Measurements from ENCODE around the gene GNG12. TPM values are rescaled to one million over a fixed set of nuclear protein-coding genes. Genes with fewer than 3 reads are reported as not detected.
A peak's percentile ranks its signal among the peaks of the same experiment; 100 is the strongest.

The GNG12 gene
- total and polyA plus RNA-seq, 2 donors (not counting 3 experiments of a cell fraction or from before 2014, with no cell fraction given) = 107 to 152 TPM

DNA sequence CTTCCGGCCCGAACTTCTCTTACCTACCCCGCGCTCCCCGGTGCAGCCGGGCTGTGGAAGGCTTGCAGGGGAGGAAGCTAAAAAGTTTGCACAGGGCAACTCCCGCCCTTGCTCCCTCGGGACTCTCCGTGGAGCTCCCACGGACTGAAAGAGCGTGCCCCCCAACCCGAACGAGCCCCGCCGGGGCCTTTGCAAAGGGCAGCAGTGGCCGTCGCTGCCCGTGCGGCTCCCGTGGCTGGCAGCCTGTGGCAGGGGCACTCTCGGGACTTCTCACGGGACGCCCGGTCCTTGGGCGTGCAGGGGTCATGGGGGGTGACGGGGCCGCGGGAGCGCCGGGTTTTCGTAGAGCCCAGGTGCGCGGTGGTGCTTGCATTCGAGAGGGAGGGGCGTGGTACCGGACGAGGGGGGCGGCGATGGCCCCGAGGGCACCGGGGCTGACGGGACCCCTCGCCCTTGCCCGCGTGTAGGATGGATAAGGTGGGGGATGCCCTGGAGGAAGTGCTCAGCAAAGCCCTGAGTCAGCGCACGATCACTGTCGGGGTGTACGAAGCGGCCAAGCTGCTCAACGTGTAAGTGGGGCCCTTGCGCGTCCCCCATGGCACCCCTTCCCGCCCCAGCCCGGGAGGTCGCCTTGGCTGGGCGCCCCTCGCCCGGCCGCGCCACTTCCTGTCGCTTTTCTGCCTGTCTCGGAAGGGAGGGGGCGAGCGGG is 147.6 kb downstream of the GNG12 start:
- peak overlapping the region; percentile 90 for H3K27ac ChIP-seq (ENCODE audit: insufficient read depth, low read depth, low read length)
- H3K4me3 ChIP-seq (replicated peaks in 1 of 3; ENCODE audit: insufficient read depth in 1 of 3, low read depth in 1 of 3, low read length in 3 of 3) = peak overlapping the region; percentile 77 to 85 (median 83)
- intact Hi-C loops (cut with micrococcal nuclease) = loop anchor here (1.0 to 2.0 kb wide), 14 partner anchors 11 to 255 kb away; partner anchors contain the start of genes GNG12 and SERBP1
- H3K9me3 ChIP-seq (replicated peaks; ENCODE audit: control insufficient read depth, insufficient read depth, low read length) = no peaks in the 10 kb centered on the region
- BruUV-seq (replicated peaks) = no TSS peak
- peaks cover 18% of the 10 kb centered on the region for H3K79me2 ChIP-seq (ENCODE audit: control insufficient read depth, insufficient read depth, low read length)
- no peaks in the 10 kb centered on the region for H3K27me3 ChIP-seq (ENCODE audit: control insufficient read depth in 2 of 2, insufficient read depth in 2 of 2, low read length in 2 of 2)
- H4K20me1 ChIP-seq (replicated peaks; ENCODE audit: control insufficient read depth, extremely low read depth, insufficient read depth, low read length) = no peaks in the 10 kb centered on the region
- peak overlapping the region; percentile 91 for H3K4me2 ChIP-seq (ENCODE audit: insufficient read depth, low read length)
- dilution Hi-C loops (cut with MboI; ENCODE audit: extremely low pct_ligation_motif_present, low sequenced_read_pairs) = no loop called here
- peak; percentile 52 for DNase-seq (ENCODE audit: low read depth, low spot score)
- H3K4me1 ChIP-seq (ENCODE audit: control insufficient read depth, extremely low read depth, insufficient read depth, low read length) = peaks cover 43% of the 10 kb centered on the region
- CTCF ChIA-PET = interaction anchor here (0.6 to 7.7 kb wide), 21 partner anchors 11 to 255 kb away, joined by 3 to 87 read pairs (median 7); no protein-coding TSS in a partner anchor
- peak overlapping the region; percentile 96 for H3K9ac ChIP-seq (replicated peaks; ENCODE audit: extremely low read depth, insufficient read depth, low read length)
- H2AFZ ChIP-seq (ENCODE audit: low read depth, low read length) = no peak overlapping the region
- H3K36me3 ChIP-seq (ENCODE audit: control insufficient read depth in 2 of 2, extremely low read depth in 1 of 2, insufficient read depth in 2 of 2, low read length in 2 of 2) = peaks cover 0 to 8% of the 10 kb centered on the region in 2 experiments
- POLR2A ChIA-PET = interaction anchor here (0.6 to 2.9 kb wide), 23 partner anchors 9 to 767 kb away, joined by 3 to 22 read pairs (median 5); no protein-coding TSS in a partner anchor
- H3K9me1 ChIP-seq (replicated peaks; ENCODE audit: control insufficient read depth, extremely low read depth, insufficient read depth, low read length) = no peaks in the 10 kb centered on the region
- TF ChIP-seq POLR2A (IDR thresholded peaks at IDR 0.05; ENCODE audit: low read depth, low read length) (peak; percentile 44), POLR2AphosphoS5 (IDR thresholded peaks at IDR 0.05; ENCODE audit: insufficient read depth, low read depth, low read length) (no peak), EZH2 (IDR thresholded peaks at IDR 0.05; ENCODE audit: borderline replicate concordance, low read depth, low read length, severe bottlenecking) (no peak)
- FAIRE-seq = no peak

GRCh38 chr1:67685067-67685557 is 148.2 kb downstream of the GNG12 start, which contains the start of gene GADD45A:
Gene GADD45A (plus strand): TSS chr1:67685201. CDS start chr1:67685495, 294 bp downstream.
- Histone ChIP-seq H3K27me3 (ENCODE audit: control insufficient read depth in 2 of 2, insufficient read depth in 2 of 2, low read length in 2 of 2) (no peaks in the 10 kb centered on the region), H3K36me3 (ENCODE audit: control insufficient read depth in 2 of 2, extremely low read depth in 1 of 2, insufficient read depth in 2 of 2, low read length in 2 of 2) (peaks cover 0 to 8% of the 10 kb centered on the region in 2 experiments), H3K4me1 (ENCODE audit: control insufficient read depth, extremely low read depth, insufficient read depth, low read length) (peaks cover 43% of the 10 kb centered on the region), H2AFZ (ENCODE audit: low read depth, low read length) (peak within 1 kb of the TSS; percentile 52), H3K9me1 (replicated peaks; ENCODE audit: control insufficient read depth, extremely low read depth, insufficient read depth, low read length) (no peaks in the 10 kb centered on the region), H3K9ac (replicated peaks; ENCODE audit: extremely low read depth, insufficient read depth, low read length) (peak within 1 kb of the TSS; percentile 96), H3K4me2 (ENCODE audit: insufficient read depth, low read length) (peak within 1 kb of the TSS; percentile 91), H3K9me3 (replicated peaks; ENCODE audit: control insufficient read depth, insufficient read depth, low read length) (no peaks in the 10 kb centered on the region), H4K20me1 (replicated peaks; ENCODE audit: control insufficient read depth, extremely low read depth, insufficient read depth, low read length) (no peaks in the 10 kb centered on the region), H3K4me3 (replicated peaks in 1 of 3; ENCODE audit: insufficient read depth in 1 of 3, low read depth in 1 of 3, low read length in 3 of 3) (peak within 1 kb of the TSS; percentile 77 to 85 (median 83)), H3K79me2 (ENCODE audit: control insufficient read depth, insufficient read depth, low read length) (peaks cover 18% of the 10 kb centered on the region), H3K27ac (ENCODE audit: insufficient read depth, low read depth, low read length) (peak within 1 kb of the TSS; percentile 90)
- peak; percentile 100 for TF ChIP-seq POLR2A (IDR thresholded peaks at IDR 0.05; ENCODE audit: low read depth, low read length)
- TF ChIP-seq, protein P1, sequence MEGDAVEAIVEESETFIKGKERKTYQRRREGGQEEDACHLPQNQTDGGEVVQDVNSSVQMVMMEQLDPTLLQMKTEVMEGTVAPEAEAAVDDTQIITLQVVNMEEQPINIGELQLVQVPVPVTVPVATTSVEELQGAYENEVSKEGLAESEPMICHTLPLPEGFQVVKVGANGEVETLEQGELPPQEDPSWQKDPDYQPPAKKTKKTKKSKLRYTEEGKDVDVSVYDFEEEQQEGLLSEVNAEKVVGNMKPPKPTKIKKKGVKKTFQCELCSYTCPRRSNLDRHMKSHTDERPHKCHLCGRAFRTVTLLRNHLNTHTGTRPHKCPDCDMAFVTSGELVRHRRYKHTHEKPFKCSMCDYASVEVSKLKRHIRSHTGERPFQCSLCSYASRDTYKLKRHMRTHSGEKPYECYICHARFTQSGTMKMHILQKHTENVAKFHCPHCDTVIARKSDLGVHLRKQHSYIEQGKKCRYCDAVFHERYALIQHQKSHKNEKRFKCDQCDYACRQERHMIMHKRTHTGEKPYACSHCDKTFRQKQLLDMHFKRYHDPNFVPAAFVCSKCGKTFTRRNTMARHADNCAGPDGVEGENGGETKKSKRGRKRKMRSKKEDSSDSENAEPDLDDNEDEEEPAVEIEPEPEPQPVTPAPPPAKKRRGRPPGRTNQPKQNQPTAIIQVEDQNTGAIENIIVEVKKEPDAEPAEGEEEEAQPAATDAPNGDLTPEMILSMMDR (IDR thresholded peaks at IDR 0.05; ENCODE audit: extremely low read depth in 1 of 2, insufficient read depth in 1 of 2, low read depth in 1 of 2, low read length in 2 of 2) = no peak
- TF ChIP-seq POLR2AphosphoS5 (IDR thresholded peaks at IDR 0.05; ENCODE audit: insufficient read depth, low read depth, low read length) = peak; percentile 100
- ChIA-PET CTCF (interaction anchor here (0.6 to 7.7 kb wide), 18 partner anchors 11 to 256 kb away, joined by 3 to 87 read pairs (median 7); no protein-coding TSS in a partner anchor), POLR2A (interaction anchor here (0.6 to 2.9 kb wide), 24 partner anchors 9 to 768 kb away, joined by 3 to 22 read pairs (median 5); no protein-coding TSS in a partner anchor)
- intact Hi-C loops (cut with micrococcal nuclease) = loop anchor here (1.0 to 2.0 kb wide), 7 partner anchors 11 to 255 kb away; partner anchors contain the start of genes GNG12 and SERBP1
- no TSS peak for BruUV-seq (replicated peaks)
- dilution Hi-C loops (cut with MboI; ENCODE audit: extremely low pct_ligation_motif_present, low sequenced_read_pairs) = no loop called here
- peak; percentile 88 for FAIRE-seq
- DNase-seq (ENCODE audit: low read depth, low spot score) = peak; percentile 99
